Measurements from ENCODE around the gene DTNBP1. TPM values are rescaled to one million over a fixed set of nuclear protein-coding genes. Genes with fewer than 3 reads are reported as not detected.

DTNBP1 gene
- total RNA-seq, 1 experiment from 2014 or later: 28.2 TPM

GRCh38 chr6:15483060-15483459 is 179.8 kb downstream of the DTNBP1 start:
- intact Hi-C loops (cut with micrococcal nuclease; ENCODE audit: unreplicated experiment): no loop called here
- no peak for DNase-seq (ENCODE audit: low spot score)
- H3K4me1 ChIP-seq (ENCODE audit: insufficient read depth, low read length, poor library complexity, severe bottlenecking): peaks cover 60% of the 10 kb centered on the region
- no peaks in the 10 kb centered on the region for H3K27me3 ChIP-seq (replicated peaks; ENCODE audit: insufficient read depth, low read depth, low read length, poor library complexity)
- TF ChIP-seq EZH2 (IDR thresholded peaks at IDR 0.05; ENCODE audit: borderline replicate concordance, low read depth, low read length, poor library complexity, severe bottlenecking): no peak
- TF ChIP-seq, protein P1, sequence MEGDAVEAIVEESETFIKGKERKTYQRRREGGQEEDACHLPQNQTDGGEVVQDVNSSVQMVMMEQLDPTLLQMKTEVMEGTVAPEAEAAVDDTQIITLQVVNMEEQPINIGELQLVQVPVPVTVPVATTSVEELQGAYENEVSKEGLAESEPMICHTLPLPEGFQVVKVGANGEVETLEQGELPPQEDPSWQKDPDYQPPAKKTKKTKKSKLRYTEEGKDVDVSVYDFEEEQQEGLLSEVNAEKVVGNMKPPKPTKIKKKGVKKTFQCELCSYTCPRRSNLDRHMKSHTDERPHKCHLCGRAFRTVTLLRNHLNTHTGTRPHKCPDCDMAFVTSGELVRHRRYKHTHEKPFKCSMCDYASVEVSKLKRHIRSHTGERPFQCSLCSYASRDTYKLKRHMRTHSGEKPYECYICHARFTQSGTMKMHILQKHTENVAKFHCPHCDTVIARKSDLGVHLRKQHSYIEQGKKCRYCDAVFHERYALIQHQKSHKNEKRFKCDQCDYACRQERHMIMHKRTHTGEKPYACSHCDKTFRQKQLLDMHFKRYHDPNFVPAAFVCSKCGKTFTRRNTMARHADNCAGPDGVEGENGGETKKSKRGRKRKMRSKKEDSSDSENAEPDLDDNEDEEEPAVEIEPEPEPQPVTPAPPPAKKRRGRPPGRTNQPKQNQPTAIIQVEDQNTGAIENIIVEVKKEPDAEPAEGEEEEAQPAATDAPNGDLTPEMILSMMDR (conservative IDR thresholded peaks at IDR 0.05; ENCODE audit: low read depth, low read length): no peak
- ChIA-PET POLR2A (ENCODE audit: low non-redundant PET) (no interaction called here), CTCF (no interaction called here)
- no peak overlapping the region for H3K4me3 ChIP-seq (ENCODE audit: low read depth, low read length, poor library complexity, severe bottlenecking)
- no peak overlapping the region for H3K27ac ChIP-seq (ENCODE audit: low read depth, low read length, poor library complexity, severe bottlenecking)
- no peaks in the 10 kb centered on the region for H3K9me3 ChIP-seq (ENCODE audit: low read depth, low read length, poor library complexity, severe bottlenecking)
- H3K36me3 ChIP-seq (ENCODE audit: insufficient read depth, low read length, poor library complexity, severe bottlenecking): peaks cover 10% of the 10 kb centered on the region
- no TSS peak for BruUV-seq (replicated peaks)

DNA sequence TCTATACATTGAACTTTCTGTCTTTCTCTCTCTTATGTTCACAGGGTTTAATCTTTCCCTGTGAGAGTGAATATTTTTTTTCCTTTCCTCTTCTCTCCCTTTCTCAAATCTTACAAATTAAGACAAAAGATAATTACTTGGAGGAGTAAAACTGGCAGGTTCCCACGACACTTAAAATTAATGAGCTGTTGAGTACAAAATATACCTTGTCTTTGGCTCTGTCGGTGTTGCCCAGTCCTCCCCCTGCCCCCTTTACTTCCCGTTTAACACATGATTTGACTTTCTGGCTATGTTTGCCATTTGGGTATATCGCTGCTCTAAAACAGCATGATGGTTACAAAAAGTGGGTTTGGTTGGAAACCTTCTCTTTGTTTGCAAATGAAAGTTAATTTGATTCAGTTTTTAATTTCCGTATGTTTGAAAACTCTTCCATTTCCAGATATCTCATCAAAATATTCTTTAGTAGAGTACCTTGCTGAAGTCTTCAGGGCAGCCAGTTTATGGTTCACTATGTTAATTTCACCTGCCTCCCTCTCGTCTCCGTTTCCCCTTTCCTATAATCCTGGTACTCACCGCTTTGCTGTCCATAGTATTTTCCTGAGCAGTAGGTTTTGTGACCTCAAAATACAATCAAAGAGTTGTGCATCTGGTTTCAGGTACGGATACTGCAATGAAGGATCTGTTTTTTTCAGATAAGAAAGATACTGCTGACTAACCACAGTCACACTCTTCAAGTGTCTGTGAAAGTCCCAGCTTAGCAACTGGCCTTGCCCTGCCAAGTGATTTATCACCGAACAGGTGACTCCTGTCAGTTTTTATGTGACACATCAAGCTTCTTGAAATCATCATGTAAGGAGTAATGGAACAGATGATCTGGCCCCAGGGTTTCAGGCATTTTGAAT is 181.2 kb downstream of the DTNBP1 start:
- ChIA-PET CTCF (no interaction called here), POLR2A (ENCODE audit: low non-redundant PET) (no interaction called here)
- intact Hi-C loops (cut with micrococcal nuclease; ENCODE audit: unreplicated experiment): no loop called here
- peaks cover 73% of the 10 kb centered on the region for H3K4me1 ChIP-seq (ENCODE audit: insufficient read depth, low read length, poor library complexity, severe bottlenecking)
- DNase-seq (ENCODE audit: low spot score): no peak
- no peaks in the 10 kb centered on the region for H3K9me3 ChIP-seq (ENCODE audit: low read depth, low read length, poor library complexity, severe bottlenecking)
- H3K27me3 ChIP-seq (replicated peaks; ENCODE audit: insufficient read depth, low read depth, low read length, poor library complexity): no peaks in the 10 kb centered on the region
- no peak overlapping the region for H3K4me3 ChIP-seq (ENCODE audit: low read depth, low read length, poor library complexity, severe bottlenecking)
- no peak overlapping the region for H3K27ac ChIP-seq (ENCODE audit: low read depth, low read length, poor library complexity, severe bottlenecking)
- H3K36me3 ChIP-seq (ENCODE audit: insufficient read depth, low read length, poor library complexity, severe bottlenecking): no peaks in the 10 kb centered on the region
- TF ChIP-seq EZH2 (IDR thresholded peaks at IDR 0.05; ENCODE audit: borderline replicate concordance, low read depth, low read length, poor library complexity, severe bottlenecking): no peak
- TF ChIP-seq, protein P1 (conservative IDR thresholded peaks at IDR 0.05; ENCODE audit: low read depth, low read length): no peak
- no TSS peak for BruUV-seq (replicated peaks)

- ChIA-PET CTCF (no interaction called here), POLR2A (ENCODE audit: low non-redundant PET) (no interaction called here)
- intact Hi-C loops (cut with micrococcal nuclease; ENCODE audit: unreplicated experiment): no loop called here
Observed at GRCh38 chr6:15480525-15480924, 182.3 kb downstream of the DTNBP1 start.

More at GRCh38 chr6:15480525-15480924, 182.3 kb downstream of the DTNBP1 start:
- Histone ChIP-seq H3K9me3 (ENCODE audit: low read depth, low read length, poor library complexity, severe bottlenecking) (no peaks in the 10 kb centered on the region), H3K27me3 (replicated peaks; ENCODE audit: insufficient read depth, low read depth, low read length, poor library complexity) (no peaks in the 10 kb centered on the region), H3K4me1 (ENCODE audit: insufficient read depth, low read length, poor library complexity, severe bottlenecking) (peaks cover 80% of the 10 kb centered on the region), H3K27ac (ENCODE audit: low read depth, low read length, poor library complexity, severe bottlenecking) (no peak overlapping the region), H3K4me3 (ENCODE audit: low read depth, low read length, poor library complexity, severe bottlenecking) (no peak overlapping the region), H3K36me3 (ENCODE audit: insufficient read depth, low read length, poor library complexity, severe bottlenecking) (no peaks in the 10 kb centered on the region)
- TF ChIP-seq, protein P1 (conservative IDR thresholded peaks at IDR 0.05; ENCODE audit: low read depth, low read length): no peak
- TF ChIP-seq EZH2 (IDR thresholded peaks at IDR 0.05; ENCODE audit: borderline replicate concordance, low read depth, low read length, poor library complexity, severe bottlenecking): no peak
- no TSS peak for BruUV-seq (replicated peaks)
- no peak for DNase-seq (ENCODE audit: low spot score)

Measured in A673 (cell line).